Hepatocyte (in vitro differentiated cells): ENCODE results near the gene CYP11A1. TPM values are rescaled to one million over a fixed set of nuclear protein-coding genes. Genes with fewer than 3 reads are reported as not detected.
"Not testable (repeated sequence)": the region's sequence is repeated elsewhere in the genome, so short reads cannot be mapped to it uniquely, and the experiment has no call there.

Experiments
- DNase-seq: peaks from one replicate; pipeline ENCODE4 v3.0.0-alpha.2; 2016; ENCODE audit warnings: low spot score
- H2AFZ ChIP-seq: fragments of 200-600 bp; sonication (generic); 2 replicates; pipeline ENCODE4 v1.6.0; 2016; ENCODE audit warnings: antibody characterized with exemption, mild to moderate bottlenecking
- H3K27ac ChIP-seq: fragments of 200-600 bp; sonication (generic); 2 replicates; pipeline ENCODE4 v1.5.1; 2016; ENCODE audit warnings: mild to moderate bottlenecking
- H3K27me3 ChIP-seq: fragments of 200-600 bp; sonication (generic); 2 replicates; pipeline ENCODE4 v1.6.1; 2016
- H3K36me3 ChIP-seq: fragments of 200-600 bp; sonication (generic); replicated peaks from 2 replicates; pipeline ENCODE4 v1.5.1; 2016; ENCODE audit warnings: low read depth; ENCODE audit not compliant: insufficient read depth
- H3K4me1 ChIP-seq: fragments of 200-600 bp; sonication (generic); 2 replicates; pipeline ENCODE4 v1.5.1; 2016; ENCODE audit warnings: mild to moderate bottlenecking, moderate library complexity; ENCODE audit not compliant: insufficient read depth
- H3K4me2 ChIP-seq: fragments of 200-600 bp; sonication (generic); 2 replicates; pipeline ENCODE4 v1.6.0; 2016
- H3K4me3 ChIP-seq: fragments of 200-600 bp; sonication (generic); 2 replicates; pipeline ENCODE4 v1.5.1; 2016; ENCODE audit warnings: mild to moderate bottlenecking
- H3K79me2 ChIP-seq: fragments of 200-600 bp; sonication (generic); 2 replicates; pipeline ENCODE4 v1.6.0; 2017; ENCODE audit warnings: mild to moderate bottlenecking
- H3K9me2 ChIP-seq: fragments of 200-600 bp; sonication (generic); replicated peaks from 2 replicates; pipeline ENCODE4 v1.6.0; 2017; ENCODE audit warnings: mild to moderate bottlenecking; ENCODE audit not compliant: insufficient read depth
- H3K9me3 ChIP-seq: fragments of 200-600 bp; sonication (generic); 2 replicates; pipeline ENCODE4 v1.5.1; 2016; ENCODE audit warnings: low read depth, mild to moderate bottlenecking
- H4K20me1 ChIP-seq: fragments of 200-600 bp; sonication (generic); 2 replicates; pipeline ENCODE4 v1.6.0; 2016; ENCODE audit warnings: mild to moderate bottlenecking; ENCODE audit not compliant: insufficient read depth, poor library complexity, severe bottlenecking
- CTCF ChIP-seq: fragments of 200-600 bp; sonication (generic); IDR thresholded peaks from 2 replicates; pipeline ENCODE4 v1.5.1; 2016; ENCODE audit warnings: antibody characterized with exemption, mild to moderate bottlenecking; ENCODE audit not compliant: poor library complexity
- EZH2 ChIP-seq: fragments of 200-600 bp; sonication (generic); IDR thresholded peaks from 2 replicates; pipeline ENCODE4 v1.6.1; 2016; ENCODE audit warnings: antibody characterized with exemption, mild to moderate bottlenecking, borderline replicate concordance
- EZH2phosphoT487 ChIP-seq: fragments of 200-600 bp; sonication (generic); IDR thresholded peaks from one replicate; pipeline ENCODE4 v1.6.1; 2018; ENCODE audit warnings: antibody characterized with exemption, mild to moderate bottlenecking, low read depth, moderate library complexity; ENCODE audit not compliant: unreplicated experiment, severe bottlenecking
- WGBS: methylation state at CpG from one replicate; pipeline ENCODE4 v1.1.6; 2016; ENCODE audit warnings: low lambda C conversion rate; ENCODE audit errors: missing lambda C conversion rate; 5-methylcytosine and 5-hydroxymethylcytosine counted together
- polyA plus RNA-seq: library from polyadenylated mRNA; unstranded; fragments of >200 nt; fragmentation: Nextera tagmentation; extraction: Ambion mirVana; gene quantifications from 2 replicates; pipeline ENCODE4 v1.2.1, GENCODE V29; 2016
- total RNA-seq: library from RNA; depleted of rRNA; stranded (reverse); fragments of >200 nt; gene quantifications from 2 replicates; pipeline ENCODE4 v1.2.3, GENCODE V29; 2014

CYP11A1 gene
- total and polyA plus RNA-seq, 2 experiments from 2014 or later = 0.80 to 2.6 TPM

- Histone ChIP-seq H3K36me3 (no peaks in the 10 kb centered on the region), H4K20me1 (no peaks in the 10 kb centered on the region), H3K9me2 (no peaks in the 10 kb centered on the region), H3K4me2 (peak overlapping the region; percentile 25), H2AFZ (no peak overlapping the region), H3K27me3 (no peaks in the 10 kb centered on the region), H3K27ac (peak overlapping the region; percentile 49), H3K4me1 (peaks cover 44% of the 10 kb centered on the region), H3K79me2 (no peaks in the 10 kb centered on the region), H3K4me3 (no peak overlapping the region), H3K9me3 (no peaks in the 10 kb centered on the region)
- no peak for DNase-seq
- 94% methylated on average over 6 of the region's 9 CpGs for WGBS
- no peak for TF ChIP-seq EZH2phosphoT487
Measured at GRCh38 chr15:74391582-74392450, 24.4 kb upstream of the CYP11A1 start.

- H3K4me3 ChIP-seq = no peak overlapping the region
- no peak overlapping the region for H2AFZ ChIP-seq
- no peak for DNase-seq
- no peaks in the 10 kb centered on the region for H3K27me3 ChIP-seq
- no peaks in the 10 kb centered on the region for H3K79me2 ChIP-seq
- H3K36me3 ChIP-seq = no peaks in the 10 kb centered on the region
- H3K4me1 ChIP-seq = peaks cover 33% of the 10 kb centered on the region
- no peak overlapping the region for H3K4me2 ChIP-seq
- H3K9me3 ChIP-seq = no peaks in the 10 kb centered on the region
- H3K9me2 ChIP-seq = no peaks in the 10 kb centered on the region
- 89% methylated on average over 12 of the region's 12 CpGs for WGBS
- TF ChIP-seq EZH2phosphoT487 (no peak), EZH2 (no peak), CTCF (no peak)
- H3K27ac ChIP-seq = no peak overlapping the region
- no peaks in the 10 kb centered on the region for H4K20me1 ChIP-seq
Measured at GRCh38 chr15:74390647-74391288, 23.3 kb upstream of the CYP11A1 start.

GRCh38 chr15:74390049-74390646 lies 22.7 kb upstream of the CYP11A1 start:
- H4K20me1 ChIP-seq, DNase-seq, H3K36me3 ChIP-seq, H3K79me2 ChIP-seq, H3K4me3 ChIP-seq, H3K27me3 ChIP-seq, H2AFZ ChIP-seq, H3K9me3 ChIP-seq, H3K9me2 ChIP-seq: not testable (repeated sequence)
- Histone ChIP-seq H3K4me2 (peak overlapping the region; percentile 41), H3K27ac (peak overlapping the region; percentile 89), H3K4me1 (peaks cover 29% of the 10 kb centered on the region)
- 92% methylated on average over 10 of the region's 11 CpGs for WGBS

GRCh38 chr15:74389241-74390048 lies 22.0 kb upstream of the CYP11A1 start:
- Histone ChIP-seq H3K27me3 (no peaks in the 10 kb centered on the region), H3K79me2 (no peaks in the 10 kb centered on the region), H2AFZ (no peak overlapping the region), H4K20me1 (no peaks in the 10 kb centered on the region), H3K27ac (peak overlapping the region; percentile 89), H3K36me3 (no peaks in the 10 kb centered on the region), H3K9me3 (no peaks in the 10 kb centered on the region), H3K4me1 (peaks cover 29% of the 10 kb centered on the region), H3K4me2 (peak overlapping the region; percentile 41), H3K4me3 (no peak overlapping the region), H3K9me2 (no peaks in the 10 kb centered on the region)
- TF ChIP-seq CTCF (no peak), EZH2phosphoT487 (no peak), EZH2 (no peak)
- 50% methylated on average over 19 of the region's 20 CpGs for WGBS
- peak; percentile 67 for DNase-seq
